HUES64 (cell line): ENCODE measurements around the gene LIN28B.

ENCODE experiments used
- H3K27ac ChIP-seq: 2 replicates; pipeline ENCODE4 v1.7.0; 2013; ENCODE audit warnings: low read depth, low read length, inconsistent platforms
- H3K27me3 ChIP-seq: 2 replicates; pipeline ENCODE4 v1.6.1; 2013; ENCODE audit warnings: mild to moderate bottlenecking, low read length; ENCODE audit not compliant: insufficient read depth
- H3K36me3 ChIP-seq: 2 replicates; pipeline ENCODE4 v1.6.1; 2013; ENCODE audit warnings: mild to moderate bottlenecking, low read length; ENCODE audit not compliant: insufficient read depth
- H3K4me1 ChIP-seq: 2 replicates; pipeline ENCODE4 v1.6.1; 2013; ENCODE audit warnings: mild to moderate bottlenecking, low read length, moderate library complexity; ENCODE audit not compliant: insufficient read depth
- H3K4me3 ChIP-seq: 2 replicates; pipeline ENCODE4 v1.5.1; 2013; ENCODE audit warnings: mild to moderate bottlenecking, low read length, moderate library complexity
- H3K9ac ChIP-seq: 2 replicates; pipeline ENCODE4 v1.6.1; 2013; ENCODE audit warnings: mild to moderate bottlenecking, low read depth, low read length
- H3K9me3 ChIP-seq: 2 replicates; pipeline ENCODE4 v1.6.1; 2013; ENCODE audit warnings: low read depth, low read length; ENCODE audit not compliant: insufficient read depth
- WGBS: fragments of 150-250, 120-280 bp; methylation state at CpG from one replicate; pipeline ENCODE4 v1.1.7; 2013; ENCODE audit warnings: missing lambda C conversion rate; 5-methylcytosine and 5-hydroxymethylcytosine counted together

LIN28B gene

DNA sequence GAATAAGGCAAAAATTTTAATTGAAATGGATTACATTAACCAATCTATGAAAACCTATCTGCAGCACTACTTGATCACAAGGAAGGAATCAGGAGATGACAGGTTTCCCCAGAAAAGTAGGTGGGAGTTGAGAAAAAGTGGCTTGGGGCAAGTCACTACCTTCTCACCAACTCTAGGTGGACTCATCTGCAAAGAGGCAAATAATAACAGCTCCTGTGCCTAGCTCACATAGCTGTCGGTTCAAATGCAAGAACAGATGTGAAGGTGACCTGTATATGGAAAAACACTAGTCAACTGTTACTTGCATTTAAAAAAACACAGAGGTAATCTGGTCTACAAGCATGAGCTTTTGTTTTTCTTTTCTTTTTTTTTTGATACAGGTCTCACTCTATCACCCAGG is 155.7 kb downstream of the LIN28B start:
- 92% methylated on average over 1 of the region's 1 CpG for WGBS

GRCh38 chr6:105113422-105113821 is 156.5 kb downstream of the LIN28B start:
- WGBS, result 93% methylated on average over 5 of the region's 6 CpGs
- Histone ChIP-seq H3K27me3 (no peaks in the 10 kb centered on the region), H3K36me3 (no peaks in the 10 kb centered on the region), H3K27ac (no peak overlapping the region), H3K9ac (no peak overlapping the region), H3K9me3 (no peaks in the 10 kb centered on the region), H3K4me1 (no peaks in the 10 kb centered on the region; the same call in 1 of the 2 replicates), H3K4me3 (no peak overlapping the region)

More for the DNA sequence above, 155.7 kb downstream of the LIN28B start:
- no peaks in the 10 kb centered on the region for H3K9me3 ChIP-seq
- no peaks in the 10 kb centered on the region for H3K36me3 ChIP-seq
- H3K27me3 ChIP-seq, result no peaks in the 10 kb centered on the region
- H3K9ac ChIP-seq, result no peak overlapping the region
- no peaks in the 10 kb centered on the region; the same call in 1 of the 2 replicates for H3K4me1 ChIP-seq
- H3K27ac ChIP-seq, result no peak overlapping the region
- H3K4me3 ChIP-seq, result no peak overlapping the region

- Histone ChIP-seq H3K27ac (no peak overlapping the region), H3K36me3 (no peaks in the 10 kb centered on the region), H3K9me3 (no peaks in the 10 kb centered on the region), H3K27me3 (no peaks in the 10 kb centered on the region), H3K4me1 (no peaks in the 10 kb centered on the region; the same call in 1 of the 2 replicates), H3K9ac (no peak overlapping the region), H3K4me3 (no peak overlapping the region)
- WGBS, result 70% methylated on average over 5 of the region's 5 CpGs
Measured at GRCh38 chr6:105116150-105116549, 159.2 kb downstream of the LIN28B start.

DNA sequence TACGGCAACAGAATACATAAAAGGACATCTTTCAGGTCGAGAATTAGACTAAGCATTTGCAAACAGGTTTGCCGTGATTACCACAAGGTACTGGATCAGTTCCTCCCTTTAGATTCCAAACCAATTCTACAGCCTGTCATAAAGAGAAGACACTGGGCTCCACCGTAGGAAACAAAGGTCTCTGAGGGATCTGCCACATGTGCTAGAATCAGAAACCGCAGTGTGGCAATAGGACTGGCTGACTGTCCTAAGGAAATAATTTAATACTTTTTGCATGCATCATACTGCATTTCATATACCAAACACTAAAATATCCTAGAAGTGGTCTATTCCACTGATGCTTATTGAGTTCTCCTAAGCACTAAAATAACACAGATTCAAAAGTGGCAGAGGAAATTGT is 163.7 kb downstream of the LIN28B start:
- no peak overlapping the region for H3K9ac ChIP-seq
- no peaks in the 10 kb centered on the region for H3K27me3 ChIP-seq
- peaks cover 6% of the 10 kb centered on the region for H3K4me1 ChIP-seq
- 91% methylated on average over 5 of the region's 5 CpGs for WGBS
- H3K9me3 ChIP-seq, result no peaks in the 10 kb centered on the region
- H3K27ac ChIP-seq, result no peak overlapping the region
- H3K4me3 ChIP-seq, result no peak overlapping the region
- H3K36me3 ChIP-seq, result no peaks in the 10 kb centered on the region

DNA sequence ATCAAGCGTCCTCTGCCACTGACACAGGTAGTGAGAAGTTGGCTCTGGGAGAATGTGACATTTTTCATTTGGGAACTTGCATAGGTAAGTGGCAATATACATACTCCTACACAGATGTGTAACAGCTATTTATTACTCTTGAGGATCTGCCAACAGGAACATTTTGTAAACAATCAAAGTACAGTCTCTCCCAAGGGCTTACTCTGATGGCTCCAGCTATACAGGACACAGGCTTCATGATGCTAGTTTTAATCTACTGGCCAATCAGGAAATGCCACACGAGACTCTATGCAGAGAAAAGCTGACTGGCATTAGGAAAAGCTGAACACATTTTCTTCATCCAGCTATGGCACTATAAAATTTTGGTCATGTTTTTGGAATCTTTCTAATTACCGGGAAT is 165.1 kb downstream of the LIN28B start:
- Histone ChIP-seq H3K4me1 (peaks cover 6% of the 10 kb centered on the region), H3K9me3 (no peaks in the 10 kb centered on the region), H3K9ac (no peak overlapping the region), H3K27ac (no peak overlapping the region), H3K27me3 (no peaks in the 10 kb centered on the region), H3K4me3 (no peak overlapping the region), H3K36me3 (no peaks in the 10 kb centered on the region)
- 88% methylated on average over 2 of the region's 3 CpGs for WGBS

DNA sequence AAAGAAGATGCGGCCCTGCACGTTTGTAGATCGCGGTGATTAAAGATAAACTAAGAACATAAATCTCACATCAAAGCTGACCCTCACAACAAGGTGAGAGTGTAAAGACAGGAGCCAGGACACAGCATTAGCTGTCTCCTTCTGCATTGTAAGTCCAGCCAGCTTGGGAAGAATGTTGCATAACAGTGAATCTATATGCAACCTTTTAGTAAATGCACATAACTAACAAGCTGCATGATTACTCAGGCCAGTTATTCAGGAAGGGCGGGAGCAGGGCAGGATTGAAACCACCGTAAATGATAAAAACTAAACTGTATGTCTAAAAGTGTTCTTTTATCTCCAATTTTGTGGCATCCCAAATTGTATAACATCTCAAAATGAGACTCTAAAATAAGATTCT is 165.8 kb downstream of the LIN28B start:
- H3K9me3 ChIP-seq, result no peaks in the 10 kb centered on the region
- H3K9ac ChIP-seq, result no peak overlapping the region
- no peaks in the 10 kb centered on the region for H3K36me3 ChIP-seq
- peaks cover 6% of the 10 kb centered on the region for H3K4me1 ChIP-seq
- 71% methylated on average over 6 of the region's 6 CpGs for WGBS
- H3K27me3 ChIP-seq, result no peaks in the 10 kb centered on the region
- no peak overlapping the region for H3K4me3 ChIP-seq
- no peak overlapping the region for H3K27ac ChIP-seq
